Measurements from ENCODE around the gene SNX15. TPM values are rescaled to one million over a fixed set of nuclear protein-coding genes. Genes with fewer than 3 reads are reported as not detected.

The SNX15 gene
- total RNA-seq, 1 donor from 2014 or later = 26.9 TPM

GRCh38 chr11:65084598-65085375, 57.5 kb downstream of the SNX15 start:
- Mint-ChIP-seq H3K27ac (ENCODE audit: unreplicated experiment) (peak overlapping the region; percentile 97), H3K4me3 (ENCODE audit: unreplicated experiment) (peak overlapping the region; percentile 93), H3K9me3 (ENCODE audit: unreplicated experiment) (no peaks in the 10 kb centered on the region), H3K4me1 (ENCODE audit: unreplicated experiment) (peaks cover 31% of the 10 kb centered on the region), H3K27me3 (ENCODE audit: unreplicated experiment) (no peaks in the 10 kb centered on the region), H3K36me3 (ENCODE audit: unreplicated experiment) (peaks cover 18% of the 10 kb centered on the region)
- no peak for DNase-seq (ENCODE audit: extremely low spot score, unreplicated experiment)
- no peak for TF ChIP-seq CTCF (IDR thresholded peaks at IDR 0.05)

- TF ChIP-seq CTCF (IDR thresholded peaks at IDR 0.05) = no peak
- Mint-ChIP-seq H3K36me3 (ENCODE audit: unreplicated experiment) (peaks cover 18% of the 10 kb centered on the region), H3K4me1 (ENCODE audit: unreplicated experiment) (peaks cover 31% of the 10 kb centered on the region), H3K27me3 (ENCODE audit: unreplicated experiment) (no peaks in the 10 kb centered on the region), H3K27ac (ENCODE audit: unreplicated experiment) (peak overlapping the region; percentile 97), H3K9me3 (ENCODE audit: unreplicated experiment) (no peaks in the 10 kb centered on the region), H3K4me3 (ENCODE audit: unreplicated experiment) (peak overlapping the region; percentile 93)
- no peak for DNase-seq (ENCODE audit: extremely low spot score, unreplicated experiment)
Observed at GRCh38 chr11:65085446-65085845, 58.2 kb downstream of the SNX15 start.

- DNase-seq (ENCODE audit: extremely low spot score, unreplicated experiment) = no peak
Observed at GRCh38 chr11:65086809-65087208, 59.6 kb downstream of the SNX15 start.

GRCh38 chr11:65087216-65087615, 60.0 kb downstream of the SNX15 start:
- Mint-ChIP-seq H3K9me3 (ENCODE audit: unreplicated experiment) (no peaks in the 10 kb centered on the region), H3K4me3 (ENCODE audit: unreplicated experiment) (no peak overlapping the region), H3K36me3 (ENCODE audit: unreplicated experiment) (peaks cover 18% of the 10 kb centered on the region), H3K27me3 (ENCODE audit: unreplicated experiment) (no peaks in the 10 kb centered on the region), H3K4me1 (ENCODE audit: unreplicated experiment) (peaks cover 31% of the 10 kb centered on the region), H3K27ac (ENCODE audit: unreplicated experiment) (no peak overlapping the region)
- no peak for TF ChIP-seq CTCF (IDR thresholded peaks at IDR 0.05)
- DNase-seq (ENCODE audit: extremely low spot score, unreplicated experiment) = no peak

More at GRCh38 chr11:65086809-65087208, 59.6 kb downstream of the SNX15 start:
- H3K4me3 Mint-ChIP-seq (ENCODE audit: unreplicated experiment) = no peak overlapping the region
- H3K36me3 Mint-ChIP-seq (ENCODE audit: unreplicated experiment) = peaks cover 18% of the 10 kb centered on the region
- H3K9me3 Mint-ChIP-seq (ENCODE audit: unreplicated experiment) = no peaks in the 10 kb centered on the region
- no peaks in the 10 kb centered on the region for H3K27me3 Mint-ChIP-seq (ENCODE audit: unreplicated experiment)
- no peak overlapping the region for H3K27ac Mint-ChIP-seq (ENCODE audit: unreplicated experiment)
- TF ChIP-seq CTCF (IDR thresholded peaks at IDR 0.05) = no peak
- peaks cover 31% of the 10 kb centered on the region for H3K4me1 Mint-ChIP-seq (ENCODE audit: unreplicated experiment)

- peaks cover 18% of the 10 kb centered on the region for H3K36me3 Mint-ChIP-seq (ENCODE audit: unreplicated experiment)
Observed at GRCh38 chr11:65087827-65088226, 60.6 kb downstream of the SNX15 start.

More at GRCh38 chr11:65087827-65088226, 60.6 kb downstream of the SNX15 start:
- H3K27ac Mint-ChIP-seq (ENCODE audit: unreplicated experiment) = no peak overlapping the region
- H3K4me1 Mint-ChIP-seq (ENCODE audit: unreplicated experiment) = peaks cover 27% of the 10 kb centered on the region
- TF ChIP-seq CTCF (IDR thresholded peaks at IDR 0.05) = no peak
- no peaks in the 10 kb centered on the region for H3K27me3 Mint-ChIP-seq (ENCODE audit: unreplicated experiment)
- H3K4me3 Mint-ChIP-seq (ENCODE audit: unreplicated experiment) = no peak overlapping the region
- no peaks in the 10 kb centered on the region for H3K9me3 Mint-ChIP-seq (ENCODE audit: unreplicated experiment)
- no peak for DNase-seq (ENCODE audit: extremely low spot score, unreplicated experiment)
